ENCODE data around the gene SH3BP5L.
A peak's percentile ranks its signal among the peaks of the same experiment; 100 is the strongest.
"Not testable (repeated sequence)": the region's sequence is repeated elsewhere in the genome, so short reads cannot be mapped to it uniquely, and the experiment has no call there.

SH3BP5L gene

DNA sequence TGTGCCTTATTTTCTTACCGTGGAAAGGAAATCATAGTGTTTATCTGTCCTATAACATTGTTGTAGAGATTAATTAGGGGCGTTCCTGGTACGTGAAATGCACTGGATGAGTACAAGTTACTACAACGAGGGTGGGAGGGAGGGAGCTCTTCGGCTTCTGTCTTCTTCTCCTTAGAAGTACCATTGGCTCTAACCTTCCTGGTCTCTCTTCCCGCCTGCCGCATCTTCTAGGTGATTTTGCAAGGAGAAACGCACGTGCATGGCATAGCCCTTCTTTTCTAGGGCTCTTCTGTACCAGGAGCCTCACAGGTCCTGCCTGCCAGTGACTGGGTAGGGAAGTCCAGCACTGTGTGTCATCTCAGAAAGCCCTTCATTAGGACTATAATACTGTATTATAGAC, 16.8 kb downstream of the SH3BP5L start:
- no peak for DNase-seq

DNA sequence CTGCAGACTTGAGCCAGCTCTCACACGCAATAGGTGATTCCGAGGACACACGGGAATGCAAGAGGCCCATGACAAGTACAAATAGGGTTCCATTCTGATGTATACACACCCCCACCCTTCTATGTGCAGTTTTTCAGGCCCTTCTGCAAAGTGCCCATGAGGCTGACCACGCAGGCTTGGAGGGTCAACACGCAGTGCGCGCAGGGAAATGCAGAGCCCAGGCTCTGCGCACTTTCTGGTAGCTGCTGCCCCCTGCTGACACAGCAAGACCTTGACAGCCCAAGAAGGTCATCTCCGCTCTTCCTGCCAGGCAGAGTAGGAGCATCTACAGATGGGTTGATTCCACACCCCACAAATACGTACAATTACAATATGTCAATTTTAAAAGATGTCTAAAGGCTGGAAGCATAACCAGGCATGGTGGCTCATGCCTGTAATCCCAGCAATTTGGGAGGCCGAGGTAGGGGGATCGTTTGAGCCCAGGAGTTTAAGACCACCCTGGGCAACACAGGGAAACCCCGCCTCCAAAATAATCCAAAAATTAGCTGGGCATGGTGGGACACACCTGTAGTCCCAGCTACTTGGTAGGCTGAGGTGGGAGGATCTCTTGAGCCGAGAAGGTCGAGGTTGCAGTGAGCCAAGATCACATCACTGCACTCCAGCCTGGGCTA, 18.5 kb downstream of the SH3BP5L start:
- DNase-seq: peak; percentile 75

DNA sequence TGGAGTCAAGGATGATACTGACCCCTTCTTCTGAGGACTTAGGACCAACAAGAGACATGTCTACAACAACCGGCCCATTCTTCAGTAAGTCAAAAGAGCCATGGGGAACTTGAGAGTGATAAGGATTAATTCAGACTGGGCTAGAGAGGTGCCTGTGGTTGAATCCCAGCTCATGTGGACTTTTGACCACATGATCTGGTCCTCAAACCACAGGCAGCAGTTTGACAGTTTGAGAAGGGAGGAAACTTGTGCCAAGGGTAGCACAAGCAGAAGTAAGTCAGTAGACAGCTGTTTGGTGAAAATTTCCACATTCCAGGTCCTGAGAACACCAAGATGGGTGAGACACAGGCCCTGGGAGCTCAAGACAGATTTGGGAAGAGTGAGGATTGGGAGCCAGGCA, 19.8 kb downstream of the SH3BP5L start:
- DNase-seq: no peak

DNA sequence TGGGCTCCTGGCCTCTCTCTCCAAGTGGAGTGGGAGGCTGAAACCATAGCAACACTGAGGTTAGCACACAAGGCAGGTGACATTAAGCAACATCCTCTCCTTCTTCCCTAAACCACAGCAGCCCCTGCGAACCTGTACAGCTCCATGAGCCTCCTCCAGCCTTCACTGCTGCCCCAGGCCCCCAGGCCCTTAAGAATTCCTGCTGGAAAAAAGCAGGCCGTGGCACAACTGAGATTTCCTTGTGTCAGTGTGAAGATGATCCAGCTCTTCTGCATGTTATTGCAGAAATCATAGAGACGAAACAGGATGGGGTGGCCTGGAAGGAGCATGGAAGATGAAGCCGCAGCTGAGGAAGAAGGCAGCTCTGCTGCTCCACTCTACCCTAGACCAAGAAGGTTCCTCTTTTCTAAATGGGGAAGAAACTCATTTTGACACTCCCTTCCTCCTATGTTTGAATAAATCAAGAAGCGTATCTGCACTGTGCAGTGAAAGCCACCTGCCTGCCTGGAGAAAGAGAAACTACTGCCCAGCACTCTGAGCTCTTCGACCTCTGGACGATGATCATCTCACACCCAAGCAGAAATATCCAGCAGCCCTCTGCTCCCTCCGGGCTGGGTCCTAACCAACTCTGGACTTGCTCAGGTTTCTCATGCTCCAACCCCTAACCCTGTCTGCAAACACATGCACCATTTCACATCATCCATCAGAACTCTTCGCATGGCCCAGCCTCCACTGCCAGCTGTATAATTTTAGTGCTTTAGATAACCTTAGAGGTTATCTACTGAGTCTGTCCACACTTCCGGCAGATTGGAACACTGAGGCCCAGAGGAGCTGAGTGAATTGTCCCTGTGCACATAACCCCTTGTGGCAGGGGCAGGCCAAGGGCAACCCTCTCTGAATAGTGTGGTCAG, 20.7 kb downstream of the SH3BP5L start:
- no peak for DNase-seq

DNA sequence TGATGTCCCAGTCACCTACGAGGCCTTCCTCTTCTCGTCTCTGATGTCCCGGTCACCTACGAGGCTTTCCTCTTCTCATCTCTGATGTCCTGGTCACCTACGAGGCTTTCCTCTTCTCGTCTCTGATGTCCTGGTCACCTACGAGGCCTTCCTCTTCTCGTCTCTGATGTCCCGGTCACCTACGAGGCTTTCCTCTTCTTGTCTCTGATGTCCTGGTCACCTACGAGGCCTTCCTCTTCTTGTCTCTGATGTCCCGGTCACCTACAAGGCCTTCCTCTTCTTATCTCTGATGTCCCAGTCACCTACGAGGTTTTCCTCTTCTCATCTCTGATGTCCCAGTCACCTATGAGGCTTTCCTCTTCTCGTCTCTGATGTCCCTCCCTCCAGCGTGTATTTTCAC, 22.2 kb downstream of the SH3BP5L start:
- not testable (repeated sequence) for DNase-seq

DNA sequence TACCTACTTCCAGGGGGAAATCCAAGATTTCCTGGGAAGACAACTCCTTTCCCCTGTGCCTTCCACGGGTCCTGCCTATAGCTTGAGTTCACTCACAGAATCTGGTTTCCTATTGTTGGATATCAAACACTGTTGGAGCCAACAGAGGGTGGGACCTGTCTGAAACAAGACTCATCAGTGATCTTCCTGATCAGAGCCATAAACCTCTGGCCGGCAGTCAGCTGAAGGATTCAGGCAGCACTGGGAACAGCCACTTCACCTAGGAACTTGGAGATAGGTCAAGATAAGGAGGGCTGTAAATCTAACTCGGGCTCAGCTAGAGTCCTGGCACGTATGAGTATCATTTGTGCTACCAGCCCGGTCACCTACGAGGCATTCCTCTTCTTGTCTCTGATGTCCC, 23.3 kb downstream of the SH3BP5L start:
- DNase-seq: no peak

DNA sequence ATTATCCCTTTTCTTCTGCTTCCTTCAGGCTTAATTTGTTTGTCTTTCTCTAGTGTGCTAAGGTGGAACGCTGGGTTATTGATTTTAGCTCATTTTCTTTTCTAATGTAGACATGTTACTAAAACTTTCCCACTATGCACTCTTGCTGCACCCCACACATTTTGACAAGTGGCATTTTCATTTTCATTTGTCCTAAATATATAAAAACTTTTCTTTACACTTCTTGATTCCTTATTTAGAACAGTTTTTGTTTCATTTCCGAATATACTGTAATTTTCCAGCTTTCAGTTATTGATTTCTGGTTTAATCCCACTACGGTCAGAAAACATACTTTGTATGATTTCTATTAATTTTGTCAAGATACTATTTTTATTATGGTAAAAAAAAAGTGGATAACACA, 25.3 kb downstream of the SH3BP5L start:
- no peak for DNase-seq

DNA sequence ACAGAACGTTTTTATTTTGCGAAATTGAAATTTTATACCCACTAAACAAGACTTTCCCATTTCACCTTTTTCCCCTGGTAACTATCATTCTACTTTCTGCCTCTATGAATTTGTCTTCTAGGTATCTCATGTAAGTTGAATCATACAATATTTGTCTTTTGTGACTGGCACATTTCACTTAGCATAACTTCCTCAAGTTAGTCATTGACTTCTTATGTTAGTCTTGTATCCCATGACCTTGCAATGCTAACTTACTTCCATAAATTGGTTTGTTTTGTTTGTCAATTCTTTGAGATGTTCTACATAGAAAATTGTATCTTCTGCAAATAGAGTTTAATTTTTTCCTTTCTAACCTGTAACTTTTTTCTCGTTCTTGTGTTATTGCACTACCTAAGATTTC, 26.9 kb downstream of the SH3BP5L start:
- DNase-seq: no peak

DNA sequence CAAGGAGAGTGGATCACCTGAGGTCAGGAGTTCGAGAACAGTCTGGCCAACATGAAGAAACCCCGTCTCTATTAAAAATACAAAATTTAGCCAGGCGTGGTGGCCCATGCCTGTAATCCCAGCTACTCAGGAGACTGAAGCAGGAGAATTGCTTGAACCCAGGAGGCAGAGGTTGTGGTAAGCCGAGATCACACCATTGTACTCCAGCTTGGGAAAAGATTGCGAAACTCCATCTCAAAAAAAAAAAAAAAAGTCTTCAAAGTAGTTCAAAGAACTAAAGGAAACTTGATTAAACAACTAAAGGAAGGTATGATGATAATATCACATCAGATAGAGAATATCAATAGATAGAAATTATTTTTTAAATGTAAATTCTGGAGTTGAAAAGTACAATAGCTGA, 31.1 kb downstream of the SH3BP5L start:
- DNase-seq: not testable (repeated sequence)

DNA sequence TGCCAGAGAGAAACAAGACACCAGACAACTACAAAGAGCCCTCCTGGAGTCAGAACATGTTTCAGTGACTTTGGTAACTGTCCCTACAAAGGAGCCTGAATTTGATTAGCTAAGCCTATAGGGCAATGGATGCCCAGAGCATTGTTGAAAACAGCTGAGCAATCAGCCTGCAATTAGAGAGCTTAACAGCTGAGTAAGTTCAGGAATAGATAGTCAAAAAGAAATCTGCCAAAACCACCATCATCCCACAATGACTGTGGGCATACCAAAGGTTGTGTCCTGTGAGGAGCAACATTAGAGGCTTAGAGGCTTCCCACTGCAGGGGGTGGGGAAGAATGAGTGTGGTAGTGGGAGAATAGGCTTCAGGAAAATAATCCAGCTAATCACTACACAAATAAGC, 32.1 kb downstream of the SH3BP5L start:
- peak; percentile 90 for DNase-seq

DNA sequence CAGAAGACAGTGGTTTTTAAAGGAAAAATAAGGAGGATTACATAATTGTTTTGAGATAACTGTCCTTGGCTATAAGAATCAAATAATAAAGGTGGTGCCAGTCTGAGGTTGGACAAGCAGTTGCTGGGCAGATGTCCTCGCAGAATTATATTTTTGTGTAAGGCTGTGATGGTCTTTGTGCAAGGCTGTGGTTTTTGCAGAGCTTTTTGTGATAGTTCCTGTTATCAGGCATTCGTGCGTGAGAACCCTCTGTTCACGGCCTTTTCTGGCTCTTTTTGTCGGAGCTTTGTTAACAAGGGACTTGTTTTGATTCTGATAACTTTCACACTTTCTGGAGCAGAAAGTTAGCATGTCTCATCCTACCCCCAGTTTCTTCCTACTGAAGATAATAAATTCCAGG, 33.4 kb downstream of the SH3BP5L start:
- DNase-seq: no peak

DNA sequence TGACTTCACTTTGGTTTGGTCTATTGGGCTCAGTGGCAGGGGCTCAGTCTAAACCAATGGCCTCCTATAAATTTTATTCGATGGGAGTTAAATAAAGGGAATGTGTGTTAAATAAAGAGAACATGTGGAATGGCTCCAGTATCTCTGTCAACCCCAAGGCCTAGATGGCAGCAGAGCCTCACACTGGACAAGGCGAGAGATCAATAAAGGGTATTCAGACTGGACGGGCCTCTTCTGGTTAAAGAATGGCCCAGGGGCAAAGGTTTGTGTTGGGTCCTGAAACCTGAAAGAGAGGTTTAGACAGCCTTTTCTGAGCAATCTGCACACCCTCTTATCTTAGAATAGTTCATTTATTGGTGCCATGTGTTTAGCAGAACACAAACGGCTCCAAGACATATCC, 34.7 kb downstream of the SH3BP5L start:
- no peak for DNase-seq

DNA sequence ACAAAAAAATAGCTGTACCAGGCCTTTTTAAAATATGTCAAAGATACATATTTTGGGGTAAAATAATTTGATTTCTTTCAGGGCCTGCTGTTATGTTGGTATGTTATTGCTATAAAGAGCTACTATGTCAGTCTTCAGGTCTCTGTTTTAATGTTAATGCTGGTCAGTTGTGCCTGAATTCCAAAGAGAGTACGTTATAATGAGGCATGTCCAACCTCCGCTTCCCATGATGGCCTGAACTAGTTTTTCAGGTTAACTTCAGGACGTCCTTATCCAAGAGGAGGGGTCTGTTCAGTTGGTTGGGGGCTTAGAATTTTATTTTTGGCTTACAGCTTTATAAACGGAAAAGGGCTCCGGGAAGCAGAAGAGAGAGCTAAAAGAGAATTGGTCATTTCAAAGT, 35.3 kb downstream of the SH3BP5L start:
- no peak for DNase-seq

DNA sequence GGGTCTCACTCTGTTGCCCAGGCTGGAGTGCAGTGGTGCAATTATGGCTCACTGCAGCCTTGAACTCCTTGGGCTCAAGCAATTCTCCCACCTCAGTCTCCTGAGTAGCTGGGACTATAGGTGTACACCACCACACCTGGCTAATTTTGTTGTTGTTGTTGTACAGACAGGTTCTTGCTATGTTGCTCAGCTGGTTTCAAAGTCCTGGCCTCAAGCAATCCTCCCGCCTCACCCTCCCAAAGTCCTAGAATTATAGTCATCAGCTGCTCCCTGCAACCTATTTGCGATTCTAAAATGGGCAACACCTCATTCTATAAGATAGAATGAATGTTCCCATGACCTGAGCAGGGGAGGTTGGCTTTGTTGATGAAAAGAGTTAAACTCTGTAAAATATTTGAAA, 36.4 kb downstream of the SH3BP5L start:
- DNase-seq: not testable (repeated sequence)

DNA sequence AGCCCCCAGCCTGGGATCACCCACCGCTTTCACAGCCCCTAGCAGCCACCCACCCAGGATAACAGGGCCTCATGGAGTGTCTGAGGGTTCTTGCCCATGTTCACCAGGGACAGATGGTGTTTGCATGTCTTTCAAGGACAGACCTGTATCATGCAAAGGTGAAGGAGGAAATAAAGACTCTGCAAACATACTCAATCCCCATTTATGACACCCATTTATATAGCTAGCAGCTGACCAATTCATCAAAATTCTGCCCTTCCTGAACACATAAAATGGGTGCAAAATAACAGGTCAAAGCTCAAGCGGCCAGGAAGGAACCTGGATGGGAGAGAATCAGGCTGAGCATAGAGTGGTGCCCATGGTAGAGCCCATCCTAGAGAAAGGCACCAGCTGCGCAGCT, 37.4 kb downstream of the SH3BP5L start:
- no peak for DNase-seq

DNA sequence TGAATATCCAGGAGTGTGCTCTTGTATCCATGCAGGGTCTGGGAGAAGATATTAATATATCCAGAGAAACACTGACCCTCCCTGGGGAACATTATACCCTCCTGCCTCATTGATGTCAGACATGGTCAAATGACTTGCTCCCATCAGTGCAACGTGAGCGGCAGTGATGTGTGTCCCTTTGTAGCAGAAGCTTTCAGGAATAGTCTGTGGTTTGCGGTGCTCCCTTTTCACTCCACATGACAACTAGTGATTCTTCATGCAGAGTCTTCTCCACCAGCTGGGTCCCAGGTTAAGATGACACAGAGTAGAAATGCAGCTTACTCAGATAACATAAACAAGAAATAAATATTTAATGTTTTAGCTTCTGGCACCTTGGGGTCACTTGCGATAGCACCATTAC, 38.3 kb downstream of the SH3BP5L start:
- DNase-seq: no peak

DNA sequence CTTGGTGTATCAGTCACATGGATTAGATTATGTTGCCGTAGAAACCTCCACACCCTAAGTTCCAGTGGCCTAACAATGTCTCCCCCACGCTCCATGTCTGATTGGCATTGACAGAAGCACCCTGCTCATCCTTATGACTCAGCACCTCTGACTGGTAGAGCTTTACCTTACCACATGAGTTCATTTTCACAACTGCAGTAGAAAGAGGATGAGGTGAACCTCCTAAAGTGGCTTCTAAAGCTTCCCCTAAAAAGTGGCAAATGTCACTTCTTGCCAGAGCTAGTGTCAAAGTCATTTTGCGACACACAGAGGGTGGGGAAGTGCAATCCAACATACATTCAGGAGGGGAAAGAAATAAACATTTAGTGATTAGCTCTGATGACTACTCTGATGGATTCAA, 39.6 kb downstream of the SH3BP5L start:
- peak; percentile 69 for DNase-seq

DNA sequence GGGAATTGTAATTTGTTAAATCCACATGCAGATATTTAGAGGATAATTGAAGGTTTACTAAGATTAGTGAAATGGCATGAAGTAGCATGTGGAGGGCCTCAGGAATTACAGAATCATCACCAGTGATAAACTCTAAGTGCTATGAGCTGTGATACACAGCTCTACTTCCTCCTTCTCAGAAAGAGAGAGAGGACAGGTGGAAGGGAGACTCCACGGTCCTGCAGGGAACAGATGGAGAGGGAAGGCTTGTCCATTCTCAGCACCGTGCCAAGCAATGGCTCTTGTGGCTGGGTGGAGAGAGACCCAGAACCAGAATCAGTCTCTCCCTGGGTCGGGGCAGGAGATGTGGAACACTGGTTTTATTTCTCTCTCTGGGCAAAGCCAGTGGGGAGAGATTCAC, 42.3 kb downstream of the SH3BP5L start:
- DNase-seq: no peak

DNA sequence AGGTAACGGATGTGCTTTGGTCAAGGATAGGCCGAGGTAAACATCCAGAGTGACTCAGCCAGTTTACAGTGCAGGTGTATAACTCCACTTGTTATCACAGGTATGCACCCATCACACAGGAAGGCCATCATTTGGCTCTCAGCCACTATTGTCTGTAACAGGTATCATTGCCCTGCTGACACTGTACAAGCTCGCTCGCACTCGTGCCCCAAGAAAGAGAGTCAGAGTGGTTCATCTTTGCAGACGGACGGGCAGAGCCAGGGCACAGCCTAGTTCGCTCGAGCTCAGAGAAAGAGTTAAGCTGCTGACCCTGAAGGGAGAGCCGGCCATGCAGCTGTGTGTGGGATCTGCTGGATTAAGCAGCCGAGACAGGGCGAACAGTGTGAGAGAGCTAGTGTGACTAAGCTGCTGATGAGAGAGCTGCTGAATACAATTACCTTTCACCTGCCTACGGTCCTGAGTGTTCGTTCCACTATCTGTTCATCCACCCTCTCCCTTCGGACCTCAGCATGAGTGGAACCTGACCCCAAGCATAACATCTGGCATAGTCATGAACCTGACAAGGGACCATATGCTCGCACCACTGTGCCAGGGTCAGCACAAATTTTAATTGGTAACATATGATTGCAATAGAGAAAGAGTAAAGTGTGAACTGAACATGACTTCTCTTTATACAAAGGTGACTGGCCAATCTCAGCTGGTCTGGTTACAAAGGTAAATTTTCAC, 43.1 kb downstream of the SH3BP5L start:
- DNase-seq: no peak

DNA sequence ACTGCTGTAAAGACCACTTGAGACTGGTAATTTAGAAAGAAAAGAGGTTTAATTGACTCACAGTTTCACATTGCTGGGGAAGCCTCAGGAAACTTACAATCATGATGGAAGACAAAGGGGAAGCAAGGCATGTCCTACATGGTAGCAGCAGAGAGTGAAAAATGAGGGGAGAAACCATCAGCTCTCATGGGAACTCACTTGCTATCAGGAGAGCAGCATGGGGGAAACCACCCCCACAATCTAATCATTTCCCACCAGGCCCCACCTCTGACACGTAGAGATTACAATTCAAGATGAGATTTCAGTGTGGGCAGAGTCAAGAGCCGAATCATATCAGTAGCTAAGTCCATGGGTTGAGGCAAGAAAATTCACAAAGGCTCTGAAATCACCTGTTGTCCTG, 46.4 kb downstream of the SH3BP5L start:
- DNase-seq: no peak

DNA sequence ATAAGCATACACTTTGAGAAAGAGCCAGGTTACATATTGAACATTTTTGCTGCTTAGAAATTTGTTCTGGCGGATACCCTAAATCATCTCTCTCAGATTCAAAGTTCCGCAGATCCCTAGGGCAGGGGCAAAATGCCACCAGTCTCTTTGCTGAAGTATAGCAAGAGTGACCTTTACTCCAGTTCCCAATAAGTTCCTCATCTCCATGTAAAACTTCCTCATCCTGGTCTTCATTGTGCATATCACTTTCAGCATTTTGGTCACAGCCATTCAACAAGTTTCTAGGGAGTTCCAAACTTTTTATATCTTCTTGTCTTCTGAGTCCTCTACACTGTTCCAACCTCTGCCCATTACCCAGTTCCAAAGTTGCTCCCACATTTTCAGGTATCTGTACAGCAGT, 46.8 kb downstream of the SH3BP5L start:
- no peak for DNase-seq

DNA sequence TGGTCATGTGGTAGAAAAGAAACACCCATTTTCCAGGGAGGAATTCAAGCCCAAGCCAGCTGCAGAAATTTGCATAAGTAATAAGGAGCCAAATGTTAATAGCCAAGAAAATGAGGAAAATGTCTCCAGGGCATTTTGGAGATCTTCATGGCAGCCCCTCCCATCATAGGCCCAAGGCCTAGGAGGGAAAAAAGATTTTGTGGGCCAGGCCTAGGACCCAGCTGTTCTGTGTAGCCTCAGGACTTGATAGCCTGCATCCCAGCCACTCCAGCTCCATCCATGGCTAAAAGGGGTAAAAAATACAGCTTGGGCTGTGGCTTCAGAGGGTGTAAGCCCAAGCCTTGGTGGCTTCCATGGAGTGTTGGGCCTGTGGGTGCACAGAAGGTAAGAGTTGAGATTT, 48.7 kb downstream of the SH3BP5L start:
- no peak for DNase-seq

DNA sequence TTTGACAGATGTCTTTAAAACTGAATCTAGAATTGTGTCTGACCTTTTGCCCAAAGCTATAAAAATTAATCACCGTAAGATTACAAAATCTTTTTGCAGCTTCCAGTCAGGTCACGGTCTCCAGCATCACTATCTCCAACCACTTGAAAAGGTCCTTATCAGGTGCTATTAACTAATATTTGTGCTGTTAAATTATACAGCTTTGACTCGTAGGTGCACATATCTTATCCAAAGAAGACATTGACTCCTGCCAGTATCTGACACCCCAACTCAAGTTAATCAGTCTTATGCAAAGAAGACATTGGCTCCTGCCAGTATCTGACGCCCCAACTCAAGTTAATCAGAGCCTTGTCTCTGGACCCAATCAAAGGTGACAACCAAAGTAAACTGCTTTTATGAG, 50.3 kb downstream of the SH3BP5L start:
- DNase-seq: no peak

Data from activated CD4-positive, alpha-beta T cell treated with anti-CD3 and anti-CD28 coated beads, Interleukin-10, Interleukin-2, amounts not matched to agents 100 ng/mL and 50 ng/mL, durations not matched to agents 16 hours and 8 hours (primary cell).